ENCODE measurements around the gene MINDY4.

MINDY4 gene

GRCh38 chr7:30877015-30877769 lies 106.0 kb downstream of the MINDY4 start:
- DNase-seq (ENCODE audit: low spot score), result no peak

DNA sequence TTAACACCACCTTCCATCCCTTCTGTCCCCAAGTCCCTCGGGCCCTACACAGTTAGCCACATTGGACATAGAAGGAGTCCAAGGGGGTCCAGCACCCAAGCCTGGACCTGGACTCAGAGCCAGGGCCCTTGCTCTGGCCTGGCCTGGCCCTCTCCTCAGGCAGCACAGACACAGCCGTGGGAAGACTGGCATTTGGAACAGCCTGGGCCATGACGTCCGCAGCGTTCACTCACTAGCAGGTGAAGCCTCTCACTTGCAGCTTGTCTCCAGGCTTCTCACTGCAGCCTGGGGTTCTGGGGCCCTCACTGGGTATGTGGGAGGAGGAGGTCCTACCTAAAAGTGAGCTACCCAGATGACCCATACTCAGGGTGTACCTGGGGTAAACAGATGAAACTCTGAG lies 106.8 kb downstream of the MINDY4 start:
- no peak for DNase-seq (ENCODE audit: low spot score)

DNA sequence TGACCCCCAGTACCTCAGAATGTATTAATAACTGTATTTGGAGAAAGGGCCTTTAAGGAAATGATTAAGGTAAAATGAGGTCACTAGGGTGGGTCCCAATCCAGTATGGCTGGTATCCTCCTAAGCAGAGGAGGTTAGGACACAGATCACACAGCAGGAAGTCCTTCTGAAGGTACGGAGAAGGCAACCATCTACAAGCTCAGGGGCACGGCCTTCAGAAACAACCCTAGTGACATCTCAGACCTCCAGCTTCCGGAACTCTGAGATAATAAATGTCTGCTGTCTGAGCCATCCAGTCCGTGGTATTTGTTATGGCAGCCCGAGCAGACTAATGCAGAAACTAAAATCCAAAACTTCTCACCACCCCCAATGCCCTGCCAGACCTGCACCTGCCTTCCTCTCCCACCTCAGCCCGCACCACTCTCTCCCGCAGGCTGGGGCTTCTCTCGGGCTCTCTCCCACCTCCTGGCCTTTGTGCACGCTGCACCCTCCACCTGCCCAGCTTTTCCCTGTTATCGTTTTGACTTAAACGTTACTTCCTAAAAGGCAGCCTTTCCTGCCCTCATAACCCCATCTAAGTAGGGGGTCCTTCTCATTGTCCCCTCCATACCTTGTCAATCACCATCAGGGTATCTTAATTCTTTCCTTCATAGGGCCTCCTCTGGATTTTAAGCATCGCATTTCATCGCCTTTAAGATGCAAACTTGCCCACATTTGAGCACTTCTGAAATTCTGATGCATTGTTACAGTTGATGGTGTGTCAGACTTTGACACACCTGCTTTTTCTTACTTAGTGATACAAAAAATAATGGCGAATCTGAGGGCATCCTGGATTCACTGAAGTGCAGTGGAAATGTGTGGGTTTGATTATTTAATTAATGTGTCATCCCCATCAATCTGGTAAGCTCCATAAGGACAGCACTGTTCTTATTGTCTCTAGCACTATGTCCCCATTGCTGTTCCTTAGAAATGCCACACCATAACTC lies 108.2 kb downstream of the MINDY4 start:
- no peak for DNase-seq (ENCODE audit: low spot score)

DNA sequence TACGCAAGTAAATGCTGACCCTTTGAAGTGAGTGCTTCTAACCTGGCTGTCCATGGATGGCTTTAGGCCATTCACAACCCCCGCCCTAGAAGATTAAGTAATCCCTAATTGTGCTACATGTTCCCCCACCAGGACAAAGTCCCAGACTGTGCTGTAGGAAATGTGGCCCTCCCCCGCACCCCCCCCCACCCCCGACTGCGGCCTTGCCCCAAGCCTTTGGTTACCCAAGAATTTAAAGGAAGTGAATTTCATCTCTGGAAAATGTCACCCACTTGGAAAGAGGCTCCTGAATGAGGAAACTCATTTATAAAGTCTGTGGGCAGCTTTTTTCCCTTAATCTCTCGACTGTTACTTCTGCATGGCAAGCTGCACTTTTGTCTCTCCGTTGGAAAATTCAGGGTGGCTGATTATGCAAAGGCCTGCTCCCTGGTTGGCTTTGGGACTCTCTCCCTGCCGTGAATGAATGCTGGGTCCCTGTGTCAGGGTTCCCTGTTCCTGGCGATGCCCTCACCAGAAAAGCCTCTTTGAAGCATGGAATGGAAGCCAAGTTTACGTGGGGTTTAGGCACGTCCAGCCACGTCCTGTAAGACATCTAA lies 109.0 kb downstream of the MINDY4 start:
- no peak for DNase-seq (ENCODE audit: low spot score)

DNA sequence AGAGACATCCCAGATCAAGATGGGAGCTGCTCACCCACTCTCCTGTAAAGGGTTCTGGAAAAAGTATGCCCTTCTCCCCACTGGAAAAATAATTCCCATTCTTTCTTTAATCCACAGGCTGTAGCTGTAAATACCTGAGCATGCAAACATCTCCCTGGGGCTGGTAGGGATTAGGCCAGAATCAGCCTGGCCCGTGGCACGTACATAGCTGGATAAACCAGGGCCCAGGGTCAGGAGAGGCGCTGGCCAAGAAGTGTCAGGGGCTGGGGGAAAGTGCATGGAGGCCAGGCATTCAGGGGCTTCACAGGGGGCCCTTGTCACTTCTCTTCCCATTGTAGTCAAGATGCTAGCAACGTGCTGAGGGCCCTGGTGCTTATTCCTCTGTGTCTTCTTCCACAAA lies 109.7 kb downstream of the MINDY4 start:
- no peak for DNase-seq (ENCODE audit: low spot score)

DNA sequence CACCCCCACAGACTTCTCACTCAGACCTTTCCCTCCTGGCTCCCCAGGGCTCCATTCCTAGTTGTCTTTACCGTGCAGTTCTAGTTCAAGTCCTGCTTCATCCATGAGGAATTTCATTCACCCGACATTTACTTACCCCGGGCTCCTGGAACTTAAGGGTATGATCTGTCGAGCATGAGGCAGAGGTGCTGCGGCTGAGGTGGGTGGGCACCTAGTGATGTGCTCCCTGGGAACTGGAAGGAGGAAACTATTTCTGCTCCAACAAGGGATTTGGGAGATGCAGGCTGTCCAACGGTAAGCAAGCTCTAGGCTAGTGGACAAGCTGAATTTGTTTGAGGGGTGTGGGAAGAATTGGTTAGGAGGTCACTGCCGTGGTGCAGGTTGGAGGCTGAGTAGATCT lies 110.2 kb downstream of the MINDY4 start:
- DNase-seq (ENCODE audit: low spot score), result no peak

DNA sequence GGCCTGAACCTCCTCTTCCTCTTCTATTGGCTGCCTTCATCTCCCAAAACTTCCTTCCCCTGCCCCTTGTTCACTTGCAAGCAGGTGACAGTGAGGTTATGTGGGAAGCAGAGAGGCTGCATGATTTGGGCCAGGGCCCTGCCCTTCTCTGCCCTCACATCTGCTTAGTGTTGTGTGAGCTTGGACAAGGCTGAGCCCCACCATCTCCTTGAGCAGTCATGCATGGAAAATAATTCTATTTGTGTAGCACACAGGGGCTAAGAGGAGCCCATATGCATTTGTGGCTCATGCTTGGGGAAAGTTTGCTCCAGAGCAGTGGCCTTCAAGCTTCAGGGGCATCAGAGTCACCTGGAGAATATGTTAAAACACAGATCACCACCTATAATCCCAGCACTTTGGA lies 113.7 kb downstream of the MINDY4 start:
- DNase-seq (ENCODE audit: low spot score), result no peak

GRCh38 chr7:30886608-30887011 lies 115.4 kb downstream of the MINDY4 start:
- DNase-seq (ENCODE audit: low spot score), result no peak

DNA sequence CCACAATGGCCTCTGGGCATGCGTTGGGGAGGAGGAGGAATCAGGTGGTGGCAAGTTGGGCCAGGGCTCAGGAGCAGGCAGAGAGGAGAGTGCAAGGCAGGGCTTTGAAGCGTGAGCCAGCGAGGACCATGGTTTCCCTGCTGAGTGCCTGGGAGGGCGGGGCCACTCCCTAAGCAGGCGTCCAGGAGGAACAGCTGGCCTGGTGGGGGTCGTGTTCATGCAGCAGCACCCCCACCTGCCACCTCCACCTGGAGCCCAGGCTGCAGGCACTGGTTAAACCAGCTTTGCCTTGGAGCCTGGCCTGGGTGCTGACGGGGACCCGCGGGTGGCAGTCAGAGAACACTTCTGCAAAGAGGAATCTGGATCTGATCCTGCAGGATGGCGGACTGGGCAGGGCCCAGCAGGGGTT lies 116.3 kb downstream of the MINDY4 start:
- no peak for DNase-seq (ENCODE audit: low spot score)

DNA sequence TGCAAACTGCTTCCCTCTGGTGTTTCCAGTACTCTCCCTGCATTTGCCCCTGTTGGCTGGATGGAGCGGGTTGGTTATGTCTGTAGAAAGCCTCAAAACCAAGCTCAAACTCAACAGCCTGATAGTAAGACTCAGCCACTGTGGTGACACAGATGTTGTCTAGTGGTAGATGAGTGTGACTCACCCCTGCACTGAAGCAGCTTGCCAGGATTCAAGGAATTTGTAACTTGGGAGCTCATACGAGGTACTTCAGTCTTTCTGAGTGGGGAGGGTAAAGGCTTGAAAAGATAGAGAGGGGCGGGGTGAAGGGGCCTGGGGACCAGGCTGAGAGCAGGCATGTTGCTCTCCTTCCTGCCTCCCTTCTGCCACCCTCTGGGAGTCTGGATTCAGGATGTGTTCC lies 117.5 kb downstream of the MINDY4 start:
- DNase-seq (ENCODE audit: low spot score), result no peak

- no peak for DNase-seq (ENCODE audit: low spot score)
Observed at GRCh38 chr7:30890226-30890625, 119.0 kb downstream of the MINDY4 start.

GRCh38 chr7:30893357-30893756 lies 122.1 kb downstream of the MINDY4 start:
- DNase-seq (ENCODE audit: low spot score), result no peak

- no peak for DNase-seq (ENCODE audit: low spot score)
Observed at GRCh38 chr7:30894009-30894408, 122.8 kb downstream of the MINDY4 start.

DNA sequence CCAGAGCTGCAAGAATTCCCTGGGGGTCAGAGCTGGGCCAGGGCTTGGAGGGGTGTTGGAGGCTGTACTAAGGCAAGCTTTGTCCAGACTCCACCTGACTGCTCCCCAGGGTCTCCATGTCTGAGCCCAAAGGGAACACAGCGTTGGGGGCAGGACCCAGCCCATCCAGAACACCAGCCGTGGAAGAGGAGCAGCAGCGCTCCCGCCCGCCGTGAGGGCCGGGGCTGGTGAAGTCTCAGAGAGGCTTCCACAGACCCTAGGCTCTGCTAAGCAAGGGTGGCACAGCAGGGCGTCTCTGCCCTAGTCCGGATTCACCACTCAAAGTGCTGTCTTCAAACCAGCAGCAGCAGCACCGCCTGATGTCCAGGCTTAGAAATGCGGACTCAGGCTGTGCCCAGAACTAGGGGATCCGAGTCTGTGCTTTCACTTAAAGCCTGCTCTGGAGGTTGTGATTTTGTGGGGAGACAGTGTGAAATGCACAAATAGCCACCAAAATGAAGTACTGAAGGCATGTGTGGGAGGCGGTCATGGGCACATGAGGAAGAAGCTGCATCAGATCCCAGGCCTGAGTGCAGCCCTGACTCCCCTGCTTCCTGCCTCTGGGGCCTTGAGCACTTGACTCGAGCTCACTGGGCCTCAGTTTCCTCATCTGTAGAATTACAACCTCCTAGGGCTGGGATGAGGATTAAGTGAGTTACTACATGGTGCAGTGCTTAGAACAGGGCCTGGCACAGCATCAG lies 123.8 kb downstream of the MINDY4 start:
- DNase-seq (ENCODE audit: low spot score), result no peak

DNA sequence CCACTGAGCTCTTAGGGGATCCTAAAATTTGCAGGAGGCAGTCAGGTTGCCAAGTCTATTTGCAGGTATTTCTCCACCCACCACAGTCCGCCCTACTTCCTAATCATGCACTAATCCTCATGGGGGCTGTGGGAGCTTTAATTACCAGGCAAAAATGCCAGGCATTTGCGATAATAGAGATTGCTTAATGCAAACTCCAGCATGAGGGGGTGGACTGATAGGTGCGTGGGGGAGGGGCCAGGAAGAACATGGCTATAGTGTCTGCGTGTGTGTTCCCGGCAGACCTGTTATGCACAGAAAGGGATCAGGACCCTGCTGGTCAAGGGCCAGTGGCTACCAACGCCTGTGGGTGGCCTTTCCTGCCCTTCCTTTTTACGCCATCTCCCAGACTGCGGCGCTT lies 124.8 kb downstream of the MINDY4 start:
- DNase-seq (ENCODE audit: low spot score), result no peak

DNA sequence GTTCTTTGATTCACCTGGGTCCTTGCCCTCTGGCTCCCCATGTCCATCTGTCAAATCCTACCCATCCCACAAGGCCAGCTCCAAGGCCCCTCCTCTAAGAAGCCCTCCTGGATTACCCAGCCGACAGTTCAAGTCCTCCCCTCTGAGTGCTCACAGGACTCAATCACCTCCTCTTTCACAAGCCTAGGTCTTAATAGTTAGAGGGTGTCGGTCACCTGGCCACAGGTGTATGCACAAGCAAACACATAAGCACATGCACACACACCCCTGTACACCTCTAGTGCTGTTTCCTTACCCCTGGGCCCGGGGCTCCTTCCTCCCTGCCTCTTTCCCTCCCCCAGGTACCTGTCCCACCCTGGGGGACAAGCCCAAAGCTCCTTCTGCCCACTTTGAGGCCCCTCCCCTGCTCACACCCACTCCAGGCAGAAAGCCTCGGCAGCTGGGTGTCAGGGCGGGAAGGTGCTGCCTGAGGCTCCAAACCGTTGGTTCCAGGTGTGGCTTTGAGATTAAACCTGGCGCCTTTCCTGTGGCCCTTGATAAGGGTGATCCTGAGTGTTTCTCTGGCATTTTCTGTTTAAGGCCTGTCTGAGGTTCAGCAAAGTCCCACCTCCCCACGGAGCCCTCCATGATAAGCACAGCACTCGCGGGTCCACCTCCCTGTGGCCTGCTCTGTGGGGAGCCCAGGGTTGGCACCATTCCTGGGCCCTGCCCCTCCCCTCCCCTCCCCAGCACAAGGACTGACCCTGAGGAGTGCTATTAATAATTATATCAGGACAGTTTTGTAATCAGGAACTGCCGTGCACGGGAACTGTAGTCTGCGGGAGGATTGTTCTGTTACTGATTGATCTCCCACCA lies 125.8 kb downstream of the MINDY4 start:
- DNase-seq (ENCODE audit: low spot score), result no peak

DNA sequence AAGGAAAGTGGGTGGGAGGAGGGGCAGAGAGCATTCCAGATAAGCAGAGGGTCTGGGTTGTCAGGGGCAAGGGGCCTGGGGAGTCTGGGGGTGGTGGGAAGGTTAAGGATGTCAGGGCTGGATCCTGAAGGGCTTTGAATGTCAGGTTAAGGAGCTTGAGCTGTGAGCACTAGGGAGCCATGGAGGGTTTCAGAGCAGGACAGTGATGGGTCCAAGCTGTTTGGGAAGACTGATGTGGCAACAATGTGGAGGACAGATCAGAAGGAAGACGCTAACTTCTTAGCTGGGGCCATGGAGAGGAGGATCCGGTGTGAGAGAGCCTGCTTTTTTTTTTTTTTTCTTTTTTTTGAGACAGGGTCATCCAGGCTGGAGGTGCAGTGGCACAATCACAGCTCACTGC lies 126.6 kb downstream of the MINDY4 start:
- no peak for DNase-seq (ENCODE audit: low spot score)

DNA sequence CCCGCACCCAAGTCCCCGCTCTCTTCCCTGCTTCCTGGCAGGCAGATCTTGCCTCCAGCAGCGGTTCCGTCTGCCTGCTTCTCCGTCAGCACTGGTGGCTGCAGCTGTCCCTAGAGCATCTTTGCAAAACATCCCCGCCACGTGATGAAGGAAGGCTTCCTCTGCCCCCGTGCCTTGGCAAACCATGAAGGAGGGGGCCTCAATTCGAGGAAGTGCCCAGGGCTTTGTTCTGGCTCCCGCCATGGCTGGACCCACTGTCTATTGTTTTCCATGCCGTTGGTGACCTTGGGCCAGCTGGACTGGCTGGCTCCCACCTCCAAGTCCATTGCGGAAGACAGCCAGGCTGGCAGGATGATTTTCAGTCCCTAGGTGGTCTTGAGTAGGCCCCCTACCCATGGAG lies 127.2 kb downstream of the MINDY4 start:
- peak; percentile 44 for DNase-seq (ENCODE audit: low spot score)

- no peak for DNase-seq (ENCODE audit: low spot score)
Observed at GRCh38 chr7:30899066-30899465, 127.8 kb downstream of the MINDY4 start.

- DNase-seq (ENCODE audit: low spot score), result no peak
Observed at GRCh38 chr7:30899630-30900029, 128.4 kb downstream of the MINDY4 start.

- no peak for DNase-seq (ENCODE audit: low spot score)
Observed at GRCh38 chr7:30900053-30900452, 128.8 kb downstream of the MINDY4 start.
